Measurements from ENCODE around the gene TSPAN5.

GRCh38 chr4:98585596-98585995 is 72.8 kb downstream of the TSPAN5 start:
- TF ChIP-seq CTCF (IDR thresholded peaks at IDR 0.05) (no peak), POLR2A (IDR thresholded peaks at IDR 0.05) (no peak), POLR2AphosphoS5 (IDR thresholded peaks at IDR 0.05) (no peak)

All from prostate gland (tissue), 2 donors.